ENCODE data around the gene ING1.

- TF ChIP-seq ZNF274 (IDR thresholded peaks at IDR 0.05; ENCODE audit: low read depth, low read length) (no peak), YY1 (IDR thresholded peaks at IDR 0.05; ENCODE audit: insufficient read depth, insufficient read length) (no peak)
These were observed 689 bp downstream of the ING1 start for GRCh38 chr13:110713981-110714796.

Data from NT2/D1 (cell line).